Adrenal gland (tissue), 12 donors: ENCODE data around the gene PARVB. TPM values are rescaled to one million over a fixed set of nuclear protein-coding genes. Genes with fewer than 3 reads are reported as not detected.

Experiments used
- DNase-seq, 7 donors: peaks; one replicate each; pipeline ENCODE4 v3.0.0-alpha.2; 2019 to 2020
- H3K27ac ChIP-seq, 5 donors: fragments of 200-600 bp; sonication (generic) in 4 of 5; 1 replicate in 3 of 5; 2 replicates in 2 of 5; pipeline versions ENCODE4 v1.5.1 to v1.8.0; 2016 to 2020; ENCODE audit warnings: mild to moderate bottlenecking in 1 of 5
- H3K27me3 ChIP-seq: fragments of 200-600 bp; 2 replicates; pipeline ENCODE4 v1.8.0; 2021
- H3K36me3 ChIP-seq, 2 donors: fragments of 200-600 bp; replicated peaks in 1 of 2; 1 replicate in 1 of 2; 2 replicates in 1 of 2; pipeline versions ENCODE4 v1.5.1 to v1.8.0; 2018 to 2022
- H3K4me1 ChIP-seq, 2 donors: fragments of 200-600 bp; replicated peaks in 1 of 2; 1 replicate in 1 of 2; 2 replicates in 1 of 2; pipeline versions ENCODE4 v1.5.1 to v1.8.0; 2018 to 2021
- H3K4me3 ChIP-seq, 4 donors: fragments of 200-600 bp; sonication (generic) in 3 of 4; one replicate each; pipeline ENCODE4 v1.5.1; 2016 to 2018
- H3K9me3 ChIP-seq, 3 donors: fragments of 200-600 bp; sonication (generic) in 1 of 3; replicated peaks in 1 of 3; 1 replicate in 2 of 3; 2 replicates in 1 of 3; pipeline versions ENCODE4 v1.5.1 to v1.8.0; 2016 to 2021
- POLR2A ChIP-seq, 2 donors: fragments of 450-650 bp; IDR thresholded peaks; one replicate each; pipeline ENCODE4 v1.6.1; 2017; ENCODE audit warnings: antibody characterized with exemption in 2 of 2, mild to moderate bottlenecking in 2 of 2, moderate library complexity in 1 of 2
- WGBS, 4 donors: extraction: QIAGEN DNeasy Blood & Tissue Kit in 2 of 4; methylation state at CpG; one replicate each; pipeline versions ENCODE4 v1.1.5 to v1.1.7; 2013 to 2017; 5-methylcytosine and 5-hydroxymethylcytosine counted together
- intact Hi-C, 2 donors: fragments of 100-400 bp; cut with DNase I; formaldehyde crosslinking; loops; one replicate each; pipeline versions ENCODE4 v1.14.1 to v1.15.0; 2022 to 2023
- polyA plus RNA-seq, 3 donors: library from polyadenylated mRNA; stranded (reverse); fragments of 200-250 nt in 2 of 3; fragments of 350-450 nt in 1 of 3; fragmentation: Illumina TruSeq in 1 of 3; extraction: RNeasy Lipid Tissue Mini Kit (QIAGEN cat#74804) in 1 of 3; gene quantifications; one replicate each; pipeline ENCODE4 v1.2.3, GENCODE V29; 2013 to 2014
- total RNA-seq, 9 donors: library from RNA; depleted of rRNA in 4 of 9; stranded (reverse); fragments of >200 nt in 4 of 9; fragments of 120-200 nt in 1 of 9; fragmentation: NEBNext Ultra II Directional in 1 of 9; extraction: Animal tissue kit (Norgen Biotek cat#: 25700) in 1 of 9; gene quantifications; one replicate each; pipeline versions ENCODE4 v1.1.0 to v1.2.4, GENCODE V29; 2013 to 2023
- TF ChIP-seq, protein P1 (sequence below), 6 experiments: fragments of 450-650 bp in 4 of 6; fragments of 200-600 bp in 2 of 6; sonication (generic) in 1 of 6; IDR thresholded peaks; 1 replicate in 5 of 6; 2 replicates in 1 of 6; pipeline versions ENCODE4 v1.5.1 to v1.8.0; 2016 to 2021; ENCODE audit warnings: antibody characterized with exemption in 6 of 6, mild to moderate bottlenecking in 2 of 6, moderate library complexity in 1 of 6
- donor health status: healthy with polysubstance abuse.
- donor health status: Bipolar disorder and iron deficiency.
- donor health status: DM: yes; HTN: yes; CAD: no.
- donor health status: DM: no; HTN: no; CAD: no.
- donor health status: DM: no; HTN: no; CAD: no.
- donor health status: DM: yes; HTN: yes; CAD: no.

PARVB gene
- total and polyA plus RNA-seq, 12 donors = 16.9 to 77.6 (median 45.9) TPM

DNA sequence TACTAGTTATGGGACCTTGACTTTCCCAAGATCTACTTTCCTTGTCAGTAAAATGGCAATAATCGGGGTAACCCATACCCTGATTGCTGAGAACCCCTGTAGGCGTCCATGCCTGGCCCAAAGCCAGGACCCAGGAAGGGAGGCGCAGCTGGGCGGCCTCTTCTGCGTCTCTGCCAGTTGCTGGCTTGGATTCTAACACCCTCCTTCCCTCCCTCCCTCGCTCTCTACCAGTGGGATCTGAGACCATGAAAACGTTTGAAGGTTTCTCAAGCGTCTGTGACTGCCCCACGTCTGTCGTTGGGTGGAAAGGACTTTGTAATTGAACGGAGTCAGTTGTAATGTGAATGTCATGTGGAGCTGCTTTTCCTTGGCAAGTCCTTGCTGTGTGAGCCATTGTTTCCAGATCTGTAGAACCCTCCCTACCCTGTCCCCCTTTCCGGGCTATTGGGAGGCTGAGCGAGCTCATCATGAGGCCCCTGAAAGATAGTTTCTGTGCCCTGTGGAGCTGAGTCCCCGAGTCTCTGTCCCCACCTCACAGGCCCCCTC, 47.8 kb downstream of the PARVB start:
- Histone ChIP-seq H3K4me3 (no peak overlapping the region), H3K4me1 (no peaks in the 10 kb centered on the region), H3K27ac (no peak overlapping the region), H3K27me3 (no peaks in the 10 kb centered on the region), H3K36me3 (no peaks in the 10 kb centered on the region), H3K9me3 (no peaks in the 10 kb centered on the region)
- no peak for TF ChIP-seq POLR2A (IDR thresholded peaks at IDR 0.05)
- TF ChIP-seq, protein P1, sequence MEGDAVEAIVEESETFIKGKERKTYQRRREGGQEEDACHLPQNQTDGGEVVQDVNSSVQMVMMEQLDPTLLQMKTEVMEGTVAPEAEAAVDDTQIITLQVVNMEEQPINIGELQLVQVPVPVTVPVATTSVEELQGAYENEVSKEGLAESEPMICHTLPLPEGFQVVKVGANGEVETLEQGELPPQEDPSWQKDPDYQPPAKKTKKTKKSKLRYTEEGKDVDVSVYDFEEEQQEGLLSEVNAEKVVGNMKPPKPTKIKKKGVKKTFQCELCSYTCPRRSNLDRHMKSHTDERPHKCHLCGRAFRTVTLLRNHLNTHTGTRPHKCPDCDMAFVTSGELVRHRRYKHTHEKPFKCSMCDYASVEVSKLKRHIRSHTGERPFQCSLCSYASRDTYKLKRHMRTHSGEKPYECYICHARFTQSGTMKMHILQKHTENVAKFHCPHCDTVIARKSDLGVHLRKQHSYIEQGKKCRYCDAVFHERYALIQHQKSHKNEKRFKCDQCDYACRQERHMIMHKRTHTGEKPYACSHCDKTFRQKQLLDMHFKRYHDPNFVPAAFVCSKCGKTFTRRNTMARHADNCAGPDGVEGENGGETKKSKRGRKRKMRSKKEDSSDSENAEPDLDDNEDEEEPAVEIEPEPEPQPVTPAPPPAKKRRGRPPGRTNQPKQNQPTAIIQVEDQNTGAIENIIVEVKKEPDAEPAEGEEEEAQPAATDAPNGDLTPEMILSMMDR (IDR thresholded peaks at IDR 0.05) = no peak
- intact Hi-C loops = no loop called here
- 87 to 98% (median 91%) methylated on average over 13 to 14 of the region's 14 CpGs for WGBS, 4 donors
- DNase-seq = no peak

DNA sequence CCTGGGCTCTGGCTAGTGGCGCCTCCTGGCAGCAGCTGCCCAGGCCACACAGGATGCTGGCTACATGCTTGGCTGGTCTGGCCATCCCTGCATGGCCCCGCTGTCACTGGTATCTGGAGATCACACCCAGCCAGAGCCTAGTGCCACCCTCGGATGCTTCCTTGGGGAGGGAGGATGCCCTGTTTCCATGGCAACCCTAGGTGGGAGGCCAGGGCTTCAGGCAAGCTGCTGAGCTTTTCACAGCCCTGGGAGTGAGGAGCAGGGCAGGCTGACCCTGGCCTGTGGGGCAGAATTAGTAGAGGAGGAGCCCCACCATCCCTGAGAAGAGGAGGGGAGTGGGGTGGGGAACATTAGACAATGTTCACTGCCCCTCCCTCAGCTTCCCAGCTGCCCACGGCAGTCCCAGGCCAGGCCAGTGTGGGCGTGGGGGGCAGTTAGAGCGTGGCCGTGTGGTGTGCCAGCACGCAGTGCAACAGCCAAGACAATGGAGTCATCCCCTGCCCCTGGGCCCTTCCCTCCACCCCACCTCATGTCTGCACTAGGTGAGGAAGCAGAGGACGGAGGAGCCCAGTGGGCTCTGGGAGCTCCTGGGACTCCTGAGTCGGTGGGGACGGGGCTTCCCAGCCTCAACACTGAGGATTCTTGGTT, 50.4 kb downstream of the PARVB start:
- Histone ChIP-seq H3K27me3 (no peaks in the 10 kb centered on the region), H3K4me1 (no peaks in the 10 kb centered on the region), H3K9me3 (no peaks in the 10 kb centered on the region), H3K4me3 (no peak overlapping the region), H3K27ac (no peak overlapping the region), H3K36me3 (no peaks in the 10 kb centered on the region)
- WGBS, 4 donors = 83 to 93% (median 90%) methylated on average over 5 to 11 of the region's 11 CpGs
- intact Hi-C loops = no loop called here
- no peak for TF ChIP-seq POLR2A (IDR thresholded peaks at IDR 0.05)
- TF ChIP-seq, protein P1 (IDR thresholded peaks at IDR 0.05) = no peak
- DNase-seq = no peak

DNA sequence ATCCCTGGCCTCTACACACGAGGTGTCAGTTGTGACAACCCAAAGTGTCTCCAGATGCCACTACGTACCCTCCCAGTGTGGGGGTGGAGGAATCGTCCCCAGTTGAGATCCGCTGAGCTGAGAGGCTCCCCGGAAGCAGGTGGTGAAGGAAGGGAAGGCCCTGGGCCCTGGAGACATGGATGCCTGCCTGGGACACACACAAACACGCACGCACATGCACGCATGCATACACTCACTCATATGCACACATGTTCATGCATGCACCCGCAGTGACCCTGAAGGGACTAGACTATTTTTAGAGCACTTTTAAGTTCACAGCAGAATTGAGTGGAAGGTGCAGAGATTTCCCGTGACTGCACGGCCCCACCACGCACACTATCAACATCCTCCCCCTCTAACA, 50.9 kb downstream of the PARVB start:
- DNase-seq = no peak
- Histone ChIP-seq H3K4me3 (no peak overlapping the region), H3K36me3 (no peaks in the 10 kb centered on the region), H3K27ac (no peak overlapping the region), H3K27me3 (no peaks in the 10 kb centered on the region), H3K4me1 (no peaks in the 10 kb centered on the region), H3K9me3 (no peaks in the 10 kb centered on the region)
- TF ChIP-seq POLR2A (IDR thresholded peaks at IDR 0.05) = no peak
- TF ChIP-seq, protein P1 (IDR thresholded peaks at IDR 0.05) = no peak
- WGBS, 4 donors = 86 to 93% (median 89%) methylated on average over 11 to 12 of the region's 12 CpGs
- intact Hi-C loops = no loop called here

DNA sequence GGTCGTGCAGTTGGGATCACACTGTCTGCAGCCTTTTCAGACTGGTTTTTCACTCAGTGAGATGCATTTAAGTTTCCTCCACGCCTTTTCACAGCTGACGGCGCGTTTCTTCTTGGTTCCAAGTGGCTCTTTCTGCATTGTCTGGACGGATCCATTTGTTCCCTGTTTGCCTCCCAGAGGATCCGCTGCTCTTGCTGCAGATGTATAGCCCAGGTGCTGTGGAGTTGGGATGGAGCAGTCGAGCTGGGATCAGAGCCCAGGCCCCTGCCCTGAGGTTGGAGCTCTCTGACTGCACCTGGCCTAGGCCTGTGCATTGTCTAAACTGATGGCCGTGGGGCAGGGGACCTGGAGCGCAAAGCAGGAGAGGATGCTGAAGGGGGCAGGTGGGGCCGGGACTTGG, 51.6 kb downstream of the PARVB start:
- DNase-seq = no peak
- Histone ChIP-seq H3K27ac (no peak overlapping the region), H3K27me3 (no peaks in the 10 kb centered on the region), H3K36me3 (no peaks in the 10 kb centered on the region), H3K9me3 (no peaks in the 10 kb centered on the region), H3K4me3 (no peak overlapping the region), H3K4me1 (no peaks in the 10 kb centered on the region)
- no peak for TF ChIP-seq POLR2A (IDR thresholded peaks at IDR 0.05)
- TF ChIP-seq, protein P1 (IDR thresholded peaks at IDR 0.05) = no peak
- intact Hi-C loops = no loop called here
- 87 to 91% (median 91%) methylated on average over 9 to 11 of the region's 11 CpGs for WGBS, 4 donors
